Endodermal cell (in vitro differentiated cells): ENCODE results near the gene ZNF710. TPM values are rescaled to one million over a fixed set of nuclear protein-coding genes. Genes with fewer than 3 reads are reported as not detected.
A peak's percentile ranks its signal among the peaks of the same experiment; 100 is the strongest.

ENCODE experiments used
- DNase-seq: peaks from one replicate; pipeline ENCODE4 v3.0.0-alpha.2; 2017
- H3K27ac ChIP-seq: 2 replicates; pipeline ENCODE4 v1.5.1; 2013; ENCODE audit warnings: mild to moderate bottlenecking, low read depth, low read length, moderate library complexity
- H3K27me3 ChIP-seq: 2 replicates; pipeline ENCODE4 v1.6.1; 2013; ENCODE audit warnings: mild to moderate bottlenecking, low read length, moderate library complexity; ENCODE audit not compliant: insufficient read depth, control insufficient read depth, poor library complexity, severe bottlenecking
- H3K36me3 ChIP-seq: 2 replicates; pipeline ENCODE4 v1.7.0; 2013; ENCODE audit warnings: mild to moderate bottlenecking, low read length, moderate library complexity; ENCODE audit not compliant: control insufficient read depth, insufficient read depth
- H3K4me1 ChIP-seq: one replicate; pipeline ENCODE4 v1.7.0; 2013; ENCODE audit warnings: low read length; ENCODE audit not compliant: control insufficient read depth, insufficient read depth
- H3K4me3 ChIP-seq: 2 replicates; pipeline ENCODE4 v1.5.1; 2013; ENCODE audit warnings: mild to moderate bottlenecking, low read length, moderate library complexity
- H3K9ac ChIP-seq: 2 replicates; pipeline ENCODE4 v1.6.1; 2013; ENCODE audit warnings: mild to moderate bottlenecking, low read length, moderate library complexity; ENCODE audit not compliant: poor library complexity, severe bottlenecking; ENCODE audit errors: extremely low read depth
- H3K9me3 ChIP-seq: 2 replicates; pipeline ENCODE4 v1.6.1; 2013; ENCODE audit warnings: mild to moderate bottlenecking, low read length, moderate library complexity; ENCODE audit not compliant: control insufficient read depth
- H3K27ac Mint-ChIP-seq: 2 replicates; pipeline ENCODE4 v1.8.0; 2020; ENCODE audit warnings: mixed read lengths
- H3K27me3 Mint-ChIP-seq: 2 replicates; pipeline ENCODE4 v1.8.0; 2021; ENCODE audit warnings: mild to moderate bottlenecking, mixed read lengths; ENCODE audit not compliant: insufficient read depth
- H3K36me3 Mint-ChIP-seq: 2 replicates; pipeline ENCODE4 v1.8.0; 2020; ENCODE audit warnings: low read depth, mixed read lengths
- H3K4me1 Mint-ChIP-seq: 2 replicates; pipeline ENCODE4 v1.8.0; 2020; ENCODE audit warnings: mixed read lengths
- H3K4me3 Mint-ChIP-seq: 2 replicates; pipeline ENCODE4 v1.8.0; 2020; ENCODE audit warnings: mild to moderate bottlenecking, moderate library complexity, mixed read lengths
- H3K9me3 Mint-ChIP-seq: 2 replicates; pipeline ENCODE4 v1.8.0; 2020; ENCODE audit warnings: mild to moderate bottlenecking, mixed read lengths
- CTCF ChIP-seq: fragments of 200-600 bp; sonication (generic); conservative IDR thresholded peaks from 2 replicates; pipeline ENCODE4 v1.5.0; 2021; ENCODE audit warnings: antibody characterized with exemption, mild to moderate bottlenecking
- WGBS, 2 experiments: methylation state at CpG; one replicate each; pipeline versions ENCODE4 v1.1.5 to v1.1.7; 2013; ENCODE audit warnings: missing lambda C conversion rate in 2 of 2, mixed read lengths in 1 of 2; ENCODE audit not compliant: insufficient coverage in 1 of 2, insufficient read length in 1 of 2; 5-methylcytosine and 5-hydroxymethylcytosine counted together
- total RNA-seq, 2 donors: library from RNA; stranded (reverse); fragmentation: NEBNext Ultra II Directional in 1 of 2; extraction: Animal tissue kit (Norgen Biotek cat#: 25700) in 1 of 2; gene quantifications; 2 replicates in 1 of 2; 3 replicates in 1 of 2; pipeline ENCODE4 v1.2.1, GENCODE V29; 2021

Gene ZNF710
- total RNA-seq, 2 donors from 2014 or later, result 31.8 to 39.1 TPM

- Mint-ChIP-seq H3K4me3 (no peak overlapping the region), H3K36me3 (peaks cover 45% of the 10 kb centered on the region), H3K4me1 (peaks cover 9% of the 10 kb centered on the region), H3K27ac (peak overlapping the region; percentile 44), H3K9me3 (no peaks in the 10 kb centered on the region), H3K27me3 (no peaks in the 10 kb centered on the region)
- H3K9ac ChIP-seq, result peak overlapping the region; percentile 22
- no peaks in the 10 kb centered on the region for H3K9me3 ChIP-seq
- peaks cover 57% of the 10 kb centered on the region for H3K36me3 ChIP-seq
- peak; percentile 66 for DNase-seq
- H3K4me1 ChIP-seq, result no peaks in the 10 kb centered on the region
- no peak for TF ChIP-seq CTCF
- 91 to 97% methylated on average over 5 of the region's 5 CpGs for WGBS, 2 experiments
- H3K27ac ChIP-seq, result peak overlapping the region; percentile 14
- no peak overlapping the region for H3K4me3 ChIP-seq
- H3K27me3 ChIP-seq, result no peaks in the 10 kb centered on the region
Measured at GRCh38 chr15:90074916-90075315, 73.8 kb downstream of the ZNF710 start.

GRCh38 chr15:90075420-90076289 lies 74.5 kb downstream of the ZNF710 start:
- no peaks in the 10 kb centered on the region for H3K4me1 ChIP-seq
- peaks cover 57% of the 10 kb centered on the region for H3K36me3 ChIP-seq
- H3K27me3 ChIP-seq, result no peaks in the 10 kb centered on the region
- H3K9ac ChIP-seq, result peak overlapping the region; percentile 22
- no peak for TF ChIP-seq CTCF
- no peaks in the 10 kb centered on the region for H3K9me3 Mint-ChIP-seq
- H3K4me3 Mint-ChIP-seq, result no peak overlapping the region
- H3K27ac ChIP-seq, result peak overlapping the region; percentile 33
- peaks cover 9% of the 10 kb centered on the region for H3K4me1 Mint-ChIP-seq
- no peaks in the 10 kb centered on the region for H3K27me3 Mint-ChIP-seq
- DNase-seq, result peak; percentile 96
- peak overlapping the region; percentile 45 for H3K27ac Mint-ChIP-seq
- peaks cover 43% of the 10 kb centered on the region for H3K36me3 Mint-ChIP-seq
- WGBS, 2 experiments, result 47 to 53% methylated on average over 8 to 13 of the region's 13 CpGs
- H3K4me3 ChIP-seq, result no peak overlapping the region
- no peaks in the 10 kb centered on the region for H3K9me3 ChIP-seq

- Histone ChIP-seq H3K27me3 (no peaks in the 10 kb centered on the region), H3K9me3 (no peaks in the 10 kb centered on the region), H3K4me1 (no peaks in the 10 kb centered on the region), H3K36me3 (peaks cover 52% of the 10 kb centered on the region), H3K4me3 (no peak overlapping the region), H3K27ac (no peak overlapping the region), H3K9ac (no peak overlapping the region)
- Mint-ChIP-seq H3K4me1 (peaks cover 9% of the 10 kb centered on the region), H3K4me3 (no peak overlapping the region), H3K27me3 (no peaks in the 10 kb centered on the region), H3K36me3 (peaks cover 41% of the 10 kb centered on the region), H3K27ac (no peak overlapping the region), H3K9me3 (no peaks in the 10 kb centered on the region)
- no peak for TF ChIP-seq CTCF
- peak; percentile 61 for DNase-seq
- 82 to 93% methylated on average over 4 to 6 of the region's 6 CpGs for WGBS, 2 experiments
Measured at GRCh38 chr15:90076716-90077115, 75.6 kb downstream of the ZNF710 start.
